HEK293T (cell line): ENCODE measurements around the gene RPL35A.
A peak's percentile ranks its signal among the peaks of the same experiment; 100 is the strongest.
"Not testable (repeated sequence)": the region's sequence is repeated elsewhere in the genome, so short reads cannot be mapped to it uniquely, and the experiment has no call there.

Source experiments
- CTCF ChIA-PET: fragments of 350-600 bp; formaldehyde crosslinking; extraction: SDS; loops from one replicate; lab custom pipeline; 2021; ENCODE audit warnings: antibody characterized with exemption, inconsistent platforms; lab: Yijun Ruan, JAX
- POLR2A ChIA-PET: fragments of 350-600 bp; formaldehyde crosslinking; extraction: SDS; loops from one replicate; lab custom pipeline; 2020; ENCODE audit warnings: antibody characterized with exemption, inconsistent platforms; lab: Yijun Ruan, JAX
- DNase-seq: peaks from one replicate; pipeline ENCODE4 v3.0.0; 2012; ENCODE audit warnings: mixed read lengths; ENCODE audit errors: extremely low spot score
- ARNT ChIP-seq: fragments of 450-650 bp; IDR thresholded peaks from 2 replicates; pipeline ENCODE4 v1.6.1; 2017; ENCODE audit warnings: mild to moderate bottlenecking
- BHLHE40 ChIP-seq: fragments of 450-650 bp; IDR thresholded peaks from 2 replicates; pipeline ENCODE4 v1.6.1; 2016; ENCODE audit warnings: mild to moderate bottlenecking, moderate library complexity, borderline replicate concordance
- CTBP1 ChIP-seq: fragments of 450-650 bp; IDR thresholded peaks from 2 replicates; pipeline ENCODE4 v1.6.1; 2016; ENCODE audit warnings: borderline replicate concordance
- ELF4 ChIP-seq: fragments of 450-650 bp; IDR thresholded peaks from 2 replicates; pipeline ENCODE4 v1.6.1; 2017; ENCODE audit warnings: antibody characterized with exemption
- FOXA1 ChIP-seq: fragments of 450-650 bp; IDR thresholded peaks from 2 replicates; pipeline ENCODE4 v1.6.1; 2016; ENCODE audit warnings: mild to moderate bottlenecking
- FOXK2 ChIP-seq: fragments of 450-650 bp; IDR thresholded peaks from 2 replicates; pipeline ENCODE4 v1.6.1; 2016; ENCODE audit warnings: mild to moderate bottlenecking
- FOXM1 ChIP-seq: fragments of 450-650 bp; IDR thresholded peaks from 2 replicates; pipeline ENCODE4 v1.6.1; 2017; ENCODE audit warnings: mild to moderate bottlenecking, borderline replicate concordance
- HDGF ChIP-seq: fragments of 450-650 bp; IDR thresholded peaks from 2 replicates; pipeline ENCODE4 v1.6.1; 2017; ENCODE audit warnings: antibody characterized with exemption, borderline replicate concordance
- L3MBTL2 ChIP-seq: fragments of 450-650 bp; conservative IDR thresholded peaks from 2 replicates; pipeline ENCODE4 v1.6.1; 2016; ENCODE audit warnings: mild to moderate bottlenecking
- LEF1 ChIP-seq: fragments of 450-650 bp; IDR thresholded peaks from 2 replicates; pipeline ENCODE4 v1.6.1; 2017; ENCODE audit warnings: mild to moderate bottlenecking, borderline replicate concordance
- NFRKB ChIP-seq: fragments of 450-650 bp; IDR thresholded peaks from 2 replicates; pipeline ENCODE4 v1.6.1; 2016; ENCODE audit warnings: mild to moderate bottlenecking, moderate library complexity
- SP1 ChIP-seq: fragments of 450-650 bp; IDR thresholded peaks from 2 replicates; pipeline ENCODE4 v1.6.1; 2017
- SUZ12 ChIP-seq: fragments of 450-650 bp; IDR thresholded peaks from 2 replicates; pipeline ENCODE4 v1.6.1; 2016; ENCODE audit warnings: mild to moderate bottlenecking
- TARDBP ChIP-seq: fragments of 450-650 bp; IDR thresholded peaks from 2 replicates; pipeline ENCODE4 v1.6.1; 2016
- ZNF384 ChIP-seq: fragments of 450-650 bp; IDR thresholded peaks from 2 replicates; pipeline ENCODE4 v1.6.1; 2016
- TF ChIP-seq, protein P1 (sequence below): fragments of 450-650 bp; IDR thresholded peaks from 2 replicates; pipeline ENCODE4 v1.6.1; 2016

Gene RPL35A

DNA sequence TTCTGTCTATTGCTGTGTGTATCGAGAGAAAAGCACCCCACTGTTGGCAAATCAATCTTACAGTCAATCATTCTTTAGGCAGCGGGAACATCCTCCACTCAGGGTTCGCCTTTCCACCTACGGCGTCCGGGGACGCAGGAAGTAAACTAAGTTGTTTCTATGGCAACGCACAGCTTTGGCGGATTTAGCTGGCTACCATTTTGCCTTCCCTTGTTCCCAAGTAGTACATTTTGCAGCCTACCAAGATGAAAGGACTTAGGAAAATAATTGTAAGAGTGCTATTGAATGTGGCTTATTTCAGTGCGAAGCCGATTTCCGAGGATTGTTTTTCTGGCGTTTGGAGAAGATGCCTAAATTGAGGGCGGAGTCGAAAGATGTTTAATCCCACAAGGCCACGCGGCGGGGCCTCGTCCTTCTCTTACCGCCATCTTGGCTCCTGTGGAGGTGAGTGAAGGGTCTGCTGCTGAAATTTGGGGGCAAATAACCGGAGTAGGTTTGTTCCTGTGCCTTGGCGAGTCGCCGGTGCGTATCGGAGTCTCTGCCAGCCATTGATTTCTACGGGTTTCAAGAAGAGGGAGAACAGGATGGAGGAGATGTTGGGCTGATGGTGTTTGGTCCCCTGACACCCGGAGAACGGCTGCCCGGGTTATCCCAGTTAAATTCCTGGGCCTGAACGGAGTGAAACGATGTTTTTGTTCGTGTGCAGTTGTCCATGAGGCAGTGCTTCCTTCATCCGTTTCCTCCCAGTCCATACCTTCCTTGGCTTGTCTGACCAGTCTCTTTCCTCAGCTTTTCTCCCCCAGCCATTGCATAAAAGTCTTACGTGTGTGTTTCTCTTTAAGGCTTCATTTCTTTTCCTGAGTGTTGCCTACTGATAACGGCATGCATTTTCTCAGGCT is at the start of gene RPL35A:
RPL35A (plus strand) TSS at position 413 of the 899 bp plus-strand sequence. CDS start 778 bp downstream, outside the sequence.
- CTCF ChIA-PET = no interaction called here
- POLR2A ChIA-PET = interaction anchor here (0.7 to 1.8 kb wide), 2 partner anchors 9 to 130 kb away, joined by 3 to 5 read pairs; a partner anchor contains a TSS
- DNase-seq = peak; percentile 73
- TF ChIP-seq ELF4 (peak; percentile 45), HDGF (no peak), FOXA1 (no peak), NFRKB (peak; percentile 87; the same call in 1 of the 2 replicates), TARDBP (no peak), ZNF384 (no peak), FOXK2 (no peak), SUZ12 (no peak), L3MBTL2 (peak; percentile 40; the same call in 1 of the 2 replicates), FOXM1 (no peak)
- TF ChIP-seq, protein P1, sequence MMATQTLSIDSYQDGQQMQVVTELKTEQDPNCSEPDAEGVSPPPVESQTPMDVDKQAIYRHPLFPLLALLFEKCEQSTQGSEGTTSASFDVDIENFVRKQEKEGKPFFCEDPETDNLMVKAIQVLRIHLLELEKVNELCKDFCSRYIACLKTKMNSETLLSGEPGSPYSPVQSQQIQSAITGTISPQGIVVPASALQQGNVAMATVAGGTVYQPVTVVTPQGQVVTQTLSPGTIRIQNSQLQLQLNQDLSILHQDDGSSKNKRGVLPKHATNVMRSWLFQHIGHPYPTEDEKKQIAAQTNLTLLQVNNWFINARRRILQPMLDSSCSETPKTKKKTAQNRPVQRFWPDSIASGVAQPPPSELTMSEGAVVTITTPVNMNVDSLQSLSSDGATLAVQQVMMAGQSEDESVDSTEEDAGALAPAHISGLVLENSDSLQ = peak; percentile 96

DNA sequence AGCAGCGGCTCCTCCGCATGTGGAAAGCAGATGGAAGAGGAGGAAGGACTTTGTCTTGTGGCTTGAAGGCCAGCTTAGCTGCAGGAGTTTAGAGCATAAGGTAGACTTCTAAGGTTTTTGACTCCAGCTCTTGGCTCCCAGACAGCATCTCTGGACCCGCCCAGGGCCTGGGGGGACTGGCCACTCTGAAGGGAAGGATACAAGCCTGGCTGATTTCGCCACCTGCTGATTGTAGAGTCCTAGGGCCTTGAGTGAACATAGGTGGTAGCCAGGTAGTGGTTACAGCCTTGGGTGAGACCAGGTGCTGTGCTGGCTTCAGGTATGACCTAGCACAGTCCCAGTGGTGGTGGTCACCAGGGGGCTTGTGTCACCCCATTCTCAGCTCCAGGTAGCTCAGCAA is 48.4 kb upstream of the RPL35A start:
- POLR2A ChIA-PET = no interaction called here
- TF ChIP-seq NFRKB (no peak), FOXA1 (no peak), BHLHE40 (no peak), SP1 (no peak), ELF4 (no peak), CTBP1 (no peak), FOXK2 (no peak), SUZ12 (no peak), TARDBP (no peak), LEF1 (no peak), FOXM1 (no peak)
- TF ChIP-seq, protein P1 = no peak
- DNase-seq = no peak
- CTCF ChIA-PET = no interaction called here

DNA sequence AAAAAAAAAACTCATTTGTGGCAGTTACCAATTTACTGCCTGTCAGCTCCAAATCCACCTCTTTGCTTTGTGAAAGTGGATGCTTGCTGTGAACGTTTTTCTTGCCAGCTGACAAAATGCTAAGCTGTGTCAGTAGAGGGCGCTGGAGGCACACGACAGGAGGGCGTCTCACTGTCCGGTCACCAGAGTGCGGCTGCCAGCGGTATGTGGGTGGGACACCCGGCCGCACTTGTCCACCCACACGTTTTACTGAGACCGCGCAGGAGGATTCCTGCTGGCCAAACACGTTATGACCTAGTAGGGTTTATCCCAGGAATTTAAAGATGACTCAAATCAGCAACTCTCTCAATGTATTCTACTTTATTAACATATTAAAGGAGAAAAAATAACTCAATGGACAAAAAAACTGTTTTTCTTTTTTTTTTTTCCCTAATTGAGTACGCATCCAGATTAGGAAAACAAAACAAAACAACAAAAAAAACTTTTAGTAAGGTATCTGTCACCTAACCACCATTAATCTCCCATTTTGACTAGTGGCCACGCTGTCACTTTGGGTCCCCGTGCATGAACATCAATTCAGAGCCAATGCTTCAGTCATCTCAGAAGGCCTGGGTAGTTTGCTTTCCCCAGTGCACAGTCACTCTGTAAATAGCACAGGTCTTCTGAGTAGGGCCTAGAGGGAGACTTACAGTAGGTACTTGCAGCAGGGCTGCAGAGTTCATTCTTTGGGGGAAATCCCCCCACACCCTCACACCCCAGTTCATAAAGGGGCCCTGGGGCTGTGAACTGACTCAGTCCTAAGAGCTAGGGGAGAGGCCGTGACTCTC is 43.8 kb upstream of the RPL35A start:
- TF ChIP-seq TARDBP = no peak
- TF ChIP-seq, protein P1 = peak; percentile 32; the same call in 1 of the 2 replicates
- peak; percentile 77 for DNase-seq
- POLR2A ChIA-PET = interaction anchor here (0.9 kb wide), 1 partner anchor 110 kb away, joined by 4 read pairs; no protein-coding TSS in a partner anchor
- CTCF ChIA-PET = interaction anchor here (0.7 to 1.0 kb wide), 2 partner anchors 34 to 55 kb away, joined by 3 to 4 read pairs; no protein-coding TSS in a partner anchor

DNA sequence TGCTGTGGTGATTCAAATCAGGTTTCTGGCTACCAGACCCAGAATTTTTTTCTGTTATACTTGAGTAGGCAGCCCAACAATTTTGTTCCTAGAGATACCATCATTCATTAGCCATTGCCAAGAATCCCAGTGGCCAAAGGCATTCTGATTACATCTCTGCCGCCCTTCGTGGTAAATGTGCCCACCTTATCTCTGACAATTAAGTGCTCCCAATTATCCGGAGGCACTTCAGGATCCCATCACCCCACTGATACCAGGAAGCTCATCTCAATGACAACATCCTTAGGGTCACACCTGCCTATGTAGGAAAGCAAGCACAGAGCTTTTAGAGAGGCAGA is 43.2 kb upstream of the RPL35A start:
- ChIA-PET POLR2A (no interaction called here), CTCF (no interaction called here)

DNA sequence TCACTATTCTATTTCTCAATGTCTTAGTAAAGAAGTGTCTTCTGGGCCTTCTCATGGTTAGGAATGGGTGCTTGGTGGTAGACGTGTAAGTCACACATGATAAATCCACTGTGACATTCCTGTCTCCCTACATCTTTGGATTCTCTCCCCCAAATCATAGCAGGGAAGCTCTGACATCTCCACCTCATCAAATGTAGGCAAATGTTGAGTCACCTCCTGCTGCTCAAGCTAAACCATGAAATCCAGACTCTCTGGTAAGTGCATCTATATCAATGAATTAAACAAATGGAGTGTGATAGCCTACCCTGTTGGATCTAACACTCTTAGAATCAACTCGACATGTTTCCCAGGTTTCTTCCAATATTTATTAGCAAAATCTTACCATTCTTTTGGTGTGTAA is 42.8 kb upstream of the RPL35A start:
- TF ChIP-seq BHLHE40 = no peak
- TF ChIP-seq L3MBTL2 = no peak
- TF ChIP-seq, protein P1 = no peak
- TF ChIP-seq SP1 = no peak
- no peak for TF ChIP-seq ELF4
- no peak for TF ChIP-seq FOXM1
- TF ChIP-seq HDGF = no peak
- TF ChIP-seq TARDBP = no peak
- no peak for TF ChIP-seq FOXK2
- TF ChIP-seq NFRKB = no peak
- TF ChIP-seq LEF1 = no peak
- ChIA-PET POLR2A (no interaction called here), CTCF (no interaction called here)
- DNase-seq = no peak

More for the DNA sequence above, 43.2 kb upstream of the RPL35A start:
- TF ChIP-seq FOXK2 (no peak), ZNF384 (no peak), SP1 (no peak), FOXM1 (no peak), BHLHE40 (no peak), NFRKB (no peak), ARNT (no peak), HDGF (no peak), CTBP1 (no peak), TARDBP (no peak), FOXA1 (no peak), L3MBTL2 (no peak)
- TF ChIP-seq, protein P1 = no peak
- DNase-seq = no peak

DNA sequence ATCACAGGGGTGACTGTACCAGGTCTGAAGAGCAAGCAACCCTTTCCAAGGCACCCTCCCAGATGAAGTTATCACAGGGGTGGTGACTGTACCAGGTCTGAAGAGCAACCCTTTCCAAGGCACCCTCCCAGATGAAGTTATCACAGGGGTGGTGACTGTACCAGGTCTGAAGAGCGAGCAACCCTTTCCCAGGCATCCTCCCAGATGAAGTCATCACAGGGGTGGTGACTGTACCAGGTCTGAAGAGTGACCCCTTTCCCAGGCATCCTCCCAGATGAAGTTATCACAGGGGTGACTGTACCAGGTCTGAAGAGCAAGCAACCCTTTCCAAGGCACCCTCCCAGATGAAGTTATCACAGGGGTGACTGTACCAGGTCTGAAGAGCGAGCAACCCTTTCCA is 41.4 kb upstream of the RPL35A start:
- DNase-seq, POLR2A ChIA-PET, CTCF ChIA-PET: not testable (repeated sequence)
